ENCODE results near the gene RPL27.
"Not testable (repeated sequence)": the region's sequence is repeated elsewhere in the genome, so short reads cannot be mapped to it uniquely, and the experiment has no call there.

RPL27 gene

GRCh38 chr17:42997984-42998938 is at the start of gene RPL27:
Gene RPL27 (plus strand): TSS chr17:42998419. CDS start chr17:42998751, 332 bp downstream.
- peak; percentile 99 for DNase-seq

GRCh38 chr17:42950044-42950783 is 48.0 kb upstream of the RPL27 start:
- DNase-seq, result no peak

- DNase-seq, result no peak
These were observed 44.5 kb upstream of the RPL27 start for GRCh38 chr17:42953669-42954068.

GRCh38 chr17:42964161-42964932 is 33.9 kb upstream of the RPL27 start, which contains the start of gene AARSD1:
Gene AARSD1 (minus strand): TSS chr17:42964454. CDS start chr17:42964440, 14 bp downstream.
- peak; percentile 85 for DNase-seq

- DNase-seq, result no peak
These were observed 30.3 kb upstream of the RPL27 start for GRCh38 chr17:42967925-42968324.

- DNase-seq, result no peak
These were observed 29.1 kb upstream of the RPL27 start for GRCh38 chr17:42969001-42969581.

GRCh38 chr17:42971589-42971988 is 26.6 kb upstream of the RPL27 start:
- no peak for DNase-seq

GRCh38 chr17:42973323-42973722 is 24.9 kb upstream of the RPL27 start:
- not testable (repeated sequence) for DNase-seq

- no peak for DNase-seq
These were observed 23.0 kb upstream of the RPL27 start for GRCh38 chr17:42975265-42975664.

- DNase-seq, result not testable (repeated sequence)
These were observed 22.5 kb upstream of the RPL27 start for GRCh38 chr17:42975701-42976100.

- DNase-seq, result peak; percentile 32
These were observed 18.5 kb upstream of the RPL27 start, which contains the start of gene PTGES3L for GRCh38 chr17:42979511-42980273. Gene PTGES3L (minus strand): TSS chr17:42980080. CDS start chr17:42980053, 27 bp downstream.

- DNase-seq, result peak; percentile 62
These were observed 17.9 kb upstream of the RPL27 start, which contains the start of gene RUNDC1 for GRCh38 chr17:42980274-42980765. Gene RUNDC1 (plus strand): TSS chr17:42980565. CDS start chr17:42980577, 12 bp downstream.

- DNase-seq, result no peak
These were observed 17.3 kb upstream of the RPL27 start for GRCh38 chr17:42980766-42981397.

- no peak for DNase-seq
These were observed 16.0 kb upstream of the RPL27 start for GRCh38 chr17:42982266-42982665.

- DNase-seq, result no peak
These were observed 13.0 kb upstream of the RPL27 start for GRCh38 chr17:42985225-42985624.

- DNase-seq, result no peak
These were observed 9.1 kb upstream of the RPL27 start for GRCh38 chr17:42989141-42989540.

- no peak for DNase-seq
These were observed 8.2 kb upstream of the RPL27 start for GRCh38 chr17:42989726-42990652.

GRCh38 chr17:42991471-42991870 is 6.7 kb upstream of the RPL27 start:
- DNase-seq, result no peak

- DNase-seq, result no peak
These were observed 5.3 kb upstream of the RPL27 start for GRCh38 chr17:42992872-42993271.

GRCh38 chr17:42993913-42994312 is 4.3 kb upstream of the RPL27 start:
- not testable (repeated sequence) for DNase-seq
